HepG2 (cell line): ENCODE measurements around the gene P4HB. TPM values are rescaled to one million over a fixed set of nuclear protein-coding genes. Genes with fewer than 3 reads are reported as not detected.

Experiments used
- AGO2 ChIP-seq: fragments of 200-400 bp; formaldehyde crosslinking; optimal IDR thresholded peaks from 2 replicates; pipeline ENCODE3; 2017; ENCODE audit warnings: mild to moderate bottlenecking, low read depth, low read length, moderate library complexity
- EP300 ChIP-seq, 3 experiments: sonication (generic) in 1 of 3; formaldehyde crosslinking in 1 of 3; IDR thresholded peaks; 2 replicates each; pipeline versions ENCODE4 v1.5.1 to v1.6.1; 2011 to 2020; ENCODE audit warnings: low read depth in 2 of 3, low read length in 2 of 3, borderline replicate concordance in 1 of 3, improper control_type of control experiment in 1 of 3, mild to moderate bottlenecking in 1 of 3, missing genetic modification reagents in 1 of 3, moderate library complexity in 1 of 3
- FOXK1 ChIP-seq: sonication (generic); formaldehyde crosslinking; IDR thresholded peaks from 2 replicates; pipeline ENCODE4 v1.4.0; 2020; ENCODE audit warnings: low read depth, missing genetic modification reagents, borderline replicate concordance
- FUBP1 ChIP-seq: sonication (generic); formaldehyde crosslinking; IDR thresholded peaks from 2 replicates; pipeline ENCODE4 v1.5.1; 2020; ENCODE audit warnings: missing genetic modification reagents, mild to moderate bottlenecking, borderline replicate concordance
- GATAD2A ChIP-seq: IDR thresholded peaks from 2 replicates; pipeline ENCODE4 v1.6.1; 2016
- MEF2D ChIP-seq: sonication (generic); formaldehyde crosslinking; IDR thresholded peaks from 2 replicates; pipeline ENCODE4 v1.5.1; 2020; ENCODE audit warnings: mild to moderate bottlenecking, missing genetic modification reagents
- NFKB2 ChIP-seq: sonication (generic); formaldehyde crosslinking; IDR thresholded peaks from 2 replicates; pipeline ENCODE4 v1.4.0; 2020; ENCODE audit warnings: missing genetic modification reagents, borderline replicate concordance
- RAD51 ChIP-seq: fragments of 450-650 bp; IDR thresholded peaks from 2 replicates; pipeline ENCODE4 v1.6.1; 2016; ENCODE audit warnings: borderline replicate concordance
- REXO4 ChIP-seq: sonication (generic); formaldehyde crosslinking; IDR thresholded peaks from 2 replicates; pipeline ENCODE4 v1.8.0; 2022; ENCODE audit warnings: missing genetic modification reagents, mild to moderate bottlenecking, borderline replicate concordance
- SRSF4 ChIP-seq: fragments of 200-400 bp; formaldehyde crosslinking; IDR thresholded peaks from one replicate; pipeline ENCODE4 v1.6.1; 2018; ENCODE audit warnings: mild to moderate bottlenecking, low read depth, low read length, moderate library complexity; ENCODE audit not compliant: poor library complexity, severe bottlenecking
- TBP ChIP-seq: sonication (generic); formaldehyde crosslinking; IDR thresholded peaks from 2 replicates; pipeline ENCODE4 v1.5.0; 2020; ENCODE audit warnings: missing genetic modification reagents
- TRIM22 ChIP-seq: fragments of 450-650 bp; IDR thresholded peaks from 2 replicates; pipeline ENCODE4 v1.6.1; 2017
- ZBTB39 ChIP-seq: sonication (generic); formaldehyde crosslinking; IDR thresholded peaks from 2 replicates; pipeline ENCODE4 v1.5.0; 2020; ENCODE audit warnings: missing genetic modification reagents
- ZFY ChIP-seq: sonication (generic); formaldehyde crosslinking; IDR thresholded peaks from 2 replicates; pipeline ENCODE4 v1.4.0; 2020; ENCODE audit warnings: missing genetic modification reagents
- ZNF580 ChIP-seq: IDR thresholded peaks from 2 replicates; pipeline ENCODE4 v1.6.1; 2016; ENCODE audit warnings: low read depth, borderline replicate concordance
- ZNF672 ChIP-seq: sonication (generic); formaldehyde crosslinking; IDR thresholded peaks from 2 replicates; pipeline ENCODE4 v1.8.1; 2022; ENCODE audit warnings: missing genetic modification reagents
- ZNF7 ChIP-seq: IDR thresholded peaks from 2 replicates; pipeline ENCODE4 v1.6.1; 2016; ENCODE audit warnings: missing biosample characterization, missing genetic modification reagents
- ZNF83 ChIP-seq: sonication (generic); formaldehyde crosslinking; IDR thresholded peaks from 2 replicates; pipeline ENCODE4 v1.4.0; 2020; ENCODE audit warnings: missing genetic modification reagents, mild to moderate bottlenecking, borderline replicate concordance
- polyA plus RNA-seq, 8 experiments: library from polyadenylated mRNA; depleted of rRNA in 3 of 8; stranded (reverse) in 7 of 8; unstranded in 1 of 8; fragments of >200 nt; fragmentation: Illumina TruSeq in 4 of 8; extraction: Trizol in 4 of 8; gene quantifications; 2 replicates each; pipeline versions ENCODE4 v1.2.1 to v1.2.3, GENCODE V29; 2011 to 2016; ENCODE audit warnings: low read depth in 4 of 8, missing spikeins in 1 of 8, mixed read lengths in 1 of 8; ENCODE audit not compliant: insufficient read depth in 1 of 8
- total RNA-seq, 5 experiments: library from RNA; depleted of rRNA; stranded (reverse); fragments of >200 nt; fragmentation: Illumina TruSeq; extraction: Trizol; gene quantifications; 2 replicates each; pipeline ENCODE4 v1.2.3, GENCODE V29; 2016; ENCODE audit warnings: low read depth in 1 of 5
- TF ChIP-seq, protein P1 (sequence below): IDR thresholded peaks from 2 replicates; pipeline ENCODE4 v1.6.1; 2016
- TF ChIP-seq, protein P2 (sequence below): sonication (generic); formaldehyde crosslinking; IDR thresholded peaks from 2 replicates; pipeline ENCODE4 v1.5.1; 2020; ENCODE audit warnings: missing genetic modification reagents, mild to moderate bottlenecking, borderline replicate concordance

The P4HB gene
- total and polyA plus RNA-seq, 2 of the 13 experiments (the other 11 are each of a cell fraction or from before 2014, with no cell fraction given): 185 to 782 TPM

GRCh38 chr17:81907219-81908145 lies 47.1 kb upstream of the P4HB start (continued):
- no peak for TF ChIP-seq FOXK1
- TF ChIP-seq FUBP1: no peak
- no peak for TF ChIP-seq TRIM22
- TF ChIP-seq ZNF83 (CRISPR knock-in tag): no peak
- TF ChIP-seq ZFY: 0 out of 2 replicates have a peak, but pooled peaks have one; percentile 24
- no peak for TF ChIP-seq GATAD2A (CRISPR knock-in tag)
- no peak for TF ChIP-seq ZBTB39
- TF ChIP-seq AGO2: peak; percentile 82
- no peak for TF ChIP-seq REXO4 (CRISPR knock-in tag)
- no peak for TF ChIP-seq ZNF672
- no peak for TF ChIP-seq TBP (CRISPR knock-in tag)
- no peak for TF ChIP-seq NFKB2 (CRISPR knock-in tag)
- TF ChIP-seq MEF2D (CRISPR knock-in tag): peak; percentile 12; the same call in 1 of the 2 replicates
- TF ChIP-seq ZNF580 (CRISPR knock-in tag): no peak
- TF ChIP-seq RAD51: no peak
- TF ChIP-seq SRSF4: no peak
- TF ChIP-seq EP300 (IDR thresholded peaks at IDR 0.05; ENCODE audit: low read depth in 2 of 2, low read length in 2 of 2): no peak
- no peak for TF ChIP-seq EP300 (CRISPR knock-in tag; IDR thresholded peaks at IDR 0.05; ENCODE audit: borderline replicate concordance)
- TF ChIP-seq, protein P1, sequence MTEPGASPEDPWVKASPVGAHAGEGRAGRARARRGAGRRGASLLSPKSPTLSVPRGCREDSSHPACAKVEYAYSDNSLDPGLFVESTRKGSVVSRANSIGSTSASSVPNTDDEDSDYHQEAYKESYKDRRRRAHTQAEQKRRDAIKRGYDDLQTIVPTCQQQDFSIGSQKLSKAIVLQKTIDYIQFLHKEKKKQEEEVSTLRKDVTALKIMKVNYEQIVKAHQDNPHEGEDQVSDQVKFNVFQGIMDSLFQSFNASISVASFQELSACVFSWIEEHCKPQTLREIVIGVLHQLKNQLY (CRISPR knock-in tag): no peak
- TF ChIP-seq, protein P2, sequence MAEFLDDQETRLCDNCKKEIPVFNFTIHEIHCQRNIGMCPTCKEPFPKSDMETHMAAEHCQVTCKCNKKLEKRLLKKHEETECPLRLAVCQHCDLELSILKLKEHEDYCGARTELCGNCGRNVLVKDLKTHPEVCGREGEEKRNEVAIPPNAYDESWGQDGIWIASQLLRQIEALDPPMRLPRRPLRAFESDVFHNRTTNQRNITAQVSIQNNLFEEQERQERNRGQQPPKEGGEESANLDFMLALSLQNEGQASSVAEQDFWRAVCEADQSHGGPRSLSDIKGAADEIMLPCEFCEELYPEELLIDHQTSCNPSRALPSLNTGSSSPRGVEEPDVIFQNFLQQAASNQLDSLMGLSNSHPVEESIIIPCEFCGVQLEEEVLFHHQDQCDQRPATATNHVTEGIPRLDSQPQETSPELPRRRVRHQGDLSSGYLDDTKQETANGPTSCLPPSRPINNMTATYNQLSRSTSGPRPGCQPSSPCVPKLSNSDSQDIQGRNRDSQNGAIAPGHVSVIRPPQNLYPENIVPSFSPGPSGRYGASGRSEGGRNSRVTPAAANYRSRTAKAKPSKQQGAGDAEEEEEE (CRISPR knock-in tag): no peak
- TF ChIP-seq ZNF7 (CRISPR knock-in tag): no peak
